Motor neuron (in vitro differentiated cells): ENCODE data around the gene PRR11. TPM values are rescaled to one million over a fixed set of nuclear protein-coding genes. Genes with fewer than 3 reads are reported as not detected.

ENCODE experiments used
- ATAC-seq, 8 experiments: fragments of 200-7000 bp; cut with Tn5 transposase; replicated peaks in 6 of 8; 2 replicates each; pipeline ENCODE4 v1.8.0; 2021; ENCODE audit warnings: mild to moderate bottlenecking in 8 of 8, moderate library complexity in 8 of 8
- H3K27ac ChIP-seq, 2 donors: fragments of 250-450 bp; sonication (Bioruptor Pico); 2 replicates each; pipeline ENCODE4 v1.9.0; 2021; ENCODE audit warnings: antibody characterized with exemption in 2 of 2, mild to moderate bottlenecking in 2 of 2, moderate library complexity in 1 of 2
- H3K4me1 ChIP-seq, 2 donors: fragments of 250-450 bp; sonication (Bioruptor Pico); replicated peaks in 1 of 2; 2 replicates each; pipeline ENCODE4 v1.6.1; 2021; ENCODE audit warnings: antibody characterized with exemption in 2 of 2, mild to moderate bottlenecking in 2 of 2, moderate library complexity in 1 of 2
- H3K4me3 ChIP-seq, 5 donors: fragments of 250-450 bp; sonication (Bioruptor Pico); 2 replicates each; pipeline ENCODE4 v1.9.0; 2021; ENCODE audit warnings: antibody characterized with exemption in 5 of 5, mild to moderate bottlenecking in 5 of 5, moderate library complexity in 4 of 5
- WGBS, 10 experiments: fragments of 450-650 bp; shearing (Covaris generic); methylation state at CpG; one replicate each; pipeline ENCODE4 v1.0.0; 2022; 5-methylcytosine and 5-hydroxymethylcytosine counted together
- in situ Hi-C, 9 experiments: fragments of 400-800 bp; cut with MboI; loops; one replicate each; pipeline ENCODE4 v1.15.0; 2021; ENCODE audit warnings: low sequenced_read_pairs in 9 of 9, low pct_unique_long_range_greater_than_20kb in 2 of 9; ENCODE audit not compliant: unreplicated experiment in 9 of 9
- total RNA-seq, 8 experiments: library from RNA; unstranded; fragments of 300-600 nt; gene quantifications; 2 replicates each; pipeline versions ENCODE4 v1.2.3 to v1.2.4, GENCODE V29; 2022

The PRR11 gene
- 10 to 100 TPM in 3 of 8 experiments, 1 to 10 TPM in 5; 1.8 to 27.1 (median 4.8) TPM for total RNA-seq

GRCh38 chr17:59155439-59156177 is at the start of gene PRR11:
PRR11 (plus strand) TSS chr17:59155746; CDS start chr17:59169753, 14,007 bp downstream.
- Histone ChIP-seq H3K4me3 (peak within 1 kb of the TSS; percentile 67 to 93 (median 77)), H3K27ac (peak within 1 kb of the TSS; percentile 85 to 87), H3K4me1 (peaks cover 0 to 18% of the 10 kb centered on the region in 2 donors)
- in situ Hi-C loops: no loop called here
- 0 to 20% (median 0%) methylated on average over 1 to 14 of the region's 25 CpGs; no CpG with 5 or more reads in 1 of the 10 experiments for WGBS, 10 experiments
- ATAC-seq: peak; percentile 85 to 91 (median 90)

- Histone ChIP-seq H3K4me3 (peak overlapping the region; percentile 58 to 82 (median 72)), H3K4me1 (peaks cover 0 to 12% of the 10 kb centered on the region in 2 donors), H3K27ac (peak overlapping the region; percentile 74 to 79)
- peak; percentile 12 to 41 (median 36) for ATAC-seq
- in situ Hi-C loops: no loop called here
- WGBS, 10 experiments: 0 to 7% (median 0%) methylated on average over 2 to 8 of the region's 18 CpGs; no CpG with 5 or more reads in 1 of the 10 experiments
These were observed 49.6 kb upstream of the PRR11 start for GRCh38 chr17:59105852-59106462.

GRCh38 chr17:59106463-59107305 is 48.9 kb upstream of the PRR11 start, which contains the start of gene TRIM37:
TRIM37 (minus strand) TSS chr17:59106880; CDS start chr17:59106461, 419 bp downstream.
- 0 to 10% (median 2%) methylated on average over 2 to 13 of the region's 89 CpGs; no CpG with 5 or more reads in 6 of the 10 experiments for WGBS, 10 experiments
- peaks cover 0 to 12% of the 10 kb centered on the region in 2 donors for H3K4me1 ChIP-seq
- peak; percentile 92 to 98 (median 97) for ATAC-seq
- in situ Hi-C loops: no loop called here
- peak within 1 kb of the TSS; percentile 74 to 79 for H3K27ac ChIP-seq
- peak within 1 kb of the TSS; percentile 58 to 82 (median 72) for H3K4me3 ChIP-seq

GRCh38 chr17:59107306-59107670 is 48.3 kb upstream of the PRR11 start:
- no peak for ATAC-seq
- peak overlapping the region; percentile 2 to 27 for H3K27ac ChIP-seq
- 0 to 18% (median 8%) methylated on average over 1 to 6 of the region's 10 CpGs; no CpG with 5 or more reads in 2 of the 10 experiments for WGBS, 10 experiments
- peak overlapping the region; percentile 58 to 82 (median 72) for H3K4me3 ChIP-seq
- H3K4me1 ChIP-seq: peaks cover 0 to 12% of the 10 kb centered on the region in 2 donors
- in situ Hi-C loops: no loop called here

GRCh38 chr17:59108400-59109102 is 47.0 kb upstream of the PRR11 start:
- in situ Hi-C loops: no loop called here
- WGBS, 10 experiments: 87 to 100% (median 93%) methylated on average over 1 to 7 of the region's 7 CpGs
- no peak overlapping the region for H3K4me3 ChIP-seq
- peaks cover 0 to 12% of the 10 kb centered on the region in 2 donors for H3K4me1 ChIP-seq
- ATAC-seq: no peak
- H3K27ac ChIP-seq: no peak overlapping the region

- Histone ChIP-seq H3K4me3 (no peak overlapping the region), H3K27ac (no peak overlapping the region), H3K4me1 (no peaks in the 10 kb centered on the region)
- in situ Hi-C loops: no loop called here
- no peak for ATAC-seq
These were observed 44.6 kb upstream of the PRR11 start for GRCh38 chr17:59110973-59111372.

GRCh38 chr17:59111539-59111938 is 44.0 kb upstream of the PRR11 start:
- H3K27ac ChIP-seq: no peak overlapping the region
- WGBS, 10 experiments: 40 to 100% (median 78%) methylated on average over 2 to 3 of the region's 3 CpGs; no CpG with 5 or more reads in 1 of the 10 experiments
- in situ Hi-C loops: no loop called here
- no peaks in the 10 kb centered on the region for H3K4me1 ChIP-seq
- ATAC-seq: no peak
- no peak overlapping the region for H3K4me3 ChIP-seq

GRCh38 chr17:59115474-59115873 is 40.1 kb upstream of the PRR11 start:
- no peak overlapping the region for H3K4me3 ChIP-seq
- 90 to 100% (median 100%) methylated on average over 1 to 9 of the region's 9 CpGs for WGBS, 10 experiments
- in situ Hi-C loops: no loop called here
- no peak overlapping the region for H3K27ac ChIP-seq
- no peaks in the 10 kb centered on the region for H3K4me1 ChIP-seq
- no peak for ATAC-seq

- no peak overlapping the region for H3K27ac ChIP-seq
- H3K4me3 ChIP-seq: no peak overlapping the region
- in situ Hi-C loops: no loop called here
- 90 to 100% (median 99%) methylated on average over 2 to 6 of the region's 9 CpGs; no CpG with 5 or more reads in 2 of the 10 experiments for WGBS, 10 experiments
- H3K4me1 ChIP-seq: no peaks in the 10 kb centered on the region
- no peak for ATAC-seq
These were observed 33.6 kb upstream of the PRR11 start for GRCh38 chr17:59121901-59122480.

GRCh38 chr17:59124665-59125064 is 30.9 kb upstream of the PRR11 start:
- H3K4me3 ChIP-seq: no peak overlapping the region
- no peak for ATAC-seq
- WGBS, 10 experiments: 89 to 100% (median 100%) methylated on average over 1 to 6 of the region's 6 CpGs
- in situ Hi-C loops: no loop called here
- H3K4me1 ChIP-seq: no peaks in the 10 kb centered on the region
- H3K27ac ChIP-seq: no peak overlapping the region

GRCh38 chr17:59126809-59127417 is 28.6 kb upstream of the PRR11 start:
- no peak for ATAC-seq
- no peaks in the 10 kb centered on the region for H3K4me1 ChIP-seq
- WGBS, 10 experiments: 67 to 100% (median 94%) methylated on average over 1 to 3 of the region's 3 CpGs
- no peak overlapping the region for H3K4me3 ChIP-seq
- H3K27ac ChIP-seq: no peak overlapping the region
- in situ Hi-C loops: no loop called here

- 0 to 100% (median 63%) methylated on average over 1 to 2 of the region's 2 CpGs; no CpG with 5 or more reads in 4 of the 10 experiments for WGBS, 10 experiments
- no peaks in the 10 kb centered on the region for H3K4me1 ChIP-seq
- no peak for ATAC-seq
- in situ Hi-C loops: no loop called here
- H3K27ac ChIP-seq: no peak overlapping the region
- no peak overlapping the region for H3K4me3 ChIP-seq
These were observed 25.7 kb upstream of the PRR11 start for GRCh38 chr17:59129814-59130213.
